Posterior vena cava (tissue), 2 donors: Measurements from ENCODE around the gene ADAM21. TPM values are rescaled to one million over a fixed set of nuclear protein-coding genes. Genes with fewer than 3 reads are reported as not detected.
"Not testable (repeated sequence)": the region's sequence is repeated elsewhere in the genome, so short reads cannot be mapped to it uniquely, and the experiment has no call there.

Source experiments
- DNase-seq: peaks from one replicate; pipeline ENCODE4 v3.0.0-alpha.2; 2020; ENCODE audit warnings: low spot score
- intact Hi-C, 2 donors: fragments of 100-400 bp; cut with DNase I; formaldehyde crosslinking; loops; one replicate each; pipeline versions ENCODE4 v1.14.1 to v1.14.2; 2022 to 2023
- long read RNA-seq, 2 donors: library from polyadenylated mRNA; unstranded; transcript quantifications; one replicate each; pipeline ENCODE4 v2.0.0, GENCODE V29; 2020 to 2021
- total RNA-seq, 2 donors: library from RNA; stranded (reverse); fragmentation: NEBNext Ultra II Directional; extraction: Animal tissue kit (Norgen Biotek cat#: 25700); gene quantifications; one replicate each; pipeline ENCODE4 v1.2.1, GENCODE V29; 2021
- donor health status: DM: yes; HTN: yes; CAD: no.
- donor health status: DM: yes; HTN: yes; CAD: no.

ADAM21 gene
- total RNA-seq = not detected
- long read RNA-seq, donor 1 = 0 reads
- long read RNA-seq, donor 2, partial matches to known transcripts = 0 of 1 reads
- long read RNA-seq, donor 2, other reads (novel, unspliced or antisense) = 1 of 1 reads

DNA sequence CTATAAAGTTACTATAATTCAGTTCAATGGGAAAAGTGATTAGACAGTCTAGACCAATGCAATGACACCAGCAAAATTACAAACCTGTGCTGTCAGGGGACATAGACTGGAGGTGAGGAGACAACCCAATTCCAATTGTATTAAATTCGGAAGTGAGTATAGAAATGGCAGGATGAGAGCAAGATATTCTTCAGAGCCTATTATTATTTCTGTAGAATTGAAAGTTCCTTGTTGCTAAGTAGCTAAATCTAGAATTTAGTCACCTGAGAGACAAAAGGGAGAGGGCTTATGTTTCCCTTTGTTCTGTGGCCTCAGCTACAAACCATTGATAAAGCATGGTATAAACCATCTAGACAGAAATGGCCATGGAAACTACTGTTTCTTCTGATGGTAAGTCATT, at the start of gene ADAM21:
TSS of gene ADAM21 (plus strand) at position 301 of the 400 bp plus-strand sequence. CDS start 5,326 bp downstream, outside the sequence.
- intact Hi-C loops = no loop called here
- DNase-seq = no peak

DNA sequence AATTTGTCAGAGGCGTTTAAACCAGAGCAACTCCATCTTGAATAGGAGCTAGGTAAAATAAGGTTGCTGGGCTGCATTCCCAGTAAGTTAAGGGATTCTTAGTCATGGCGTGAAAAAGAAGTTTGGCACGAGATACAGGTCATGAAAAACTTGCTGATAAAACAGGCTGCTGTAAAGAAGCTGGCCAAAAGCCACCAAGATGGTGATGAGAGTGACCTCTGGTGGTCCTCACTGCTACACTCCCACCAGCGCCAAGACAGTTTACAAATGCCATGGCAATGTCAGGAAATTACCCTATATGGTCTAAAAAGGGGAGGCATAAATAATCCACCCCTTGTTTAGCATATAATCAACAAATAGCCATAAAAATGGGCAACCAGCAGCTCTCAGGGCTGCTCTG, 48.6 kb upstream of the ADAM21 start:
- intact Hi-C loops, DNase-seq: not testable (repeated sequence)

DNA sequence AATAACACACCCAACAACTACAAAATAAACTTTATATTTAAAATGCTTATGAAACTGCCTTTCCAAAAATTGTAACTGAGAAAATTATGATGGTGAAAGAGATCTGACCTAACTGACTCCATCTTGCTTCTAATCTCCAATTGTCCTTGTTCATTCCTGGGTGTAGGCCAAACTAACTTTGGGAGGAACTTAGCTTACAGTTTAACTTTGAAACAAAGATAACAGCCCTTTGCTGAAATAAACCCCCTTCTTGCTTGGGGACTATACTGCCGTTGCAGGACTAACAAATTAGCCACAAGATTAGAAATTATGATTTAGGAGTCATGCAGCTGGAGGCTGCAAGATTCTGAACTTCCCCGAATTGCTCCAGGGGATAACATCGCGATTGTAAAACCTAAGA, 45.8 kb upstream of the ADAM21 start:
- intact Hi-C loops, DNase-seq: not testable (repeated sequence)

DNA sequence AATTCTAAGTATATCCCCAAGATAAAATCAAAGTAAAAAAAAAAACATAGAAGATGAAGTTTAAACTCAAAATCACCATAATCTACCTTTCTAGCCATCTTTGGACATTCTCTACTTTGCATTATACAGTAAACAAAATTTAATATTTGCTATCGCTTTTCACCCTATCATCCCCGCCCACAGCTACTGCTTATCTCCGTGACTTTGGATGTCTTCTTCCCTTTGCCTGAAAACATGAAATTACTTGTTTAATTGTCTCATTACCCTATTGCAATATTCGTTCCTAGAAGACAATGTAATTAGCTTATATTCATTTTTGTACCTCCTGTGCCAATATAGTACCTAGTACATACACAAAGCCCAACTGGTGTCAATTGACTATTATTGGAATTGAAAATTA, 44.4 kb upstream of the ADAM21 start:
- no peak for DNase-seq
- intact Hi-C loops = no loop called here

DNA sequence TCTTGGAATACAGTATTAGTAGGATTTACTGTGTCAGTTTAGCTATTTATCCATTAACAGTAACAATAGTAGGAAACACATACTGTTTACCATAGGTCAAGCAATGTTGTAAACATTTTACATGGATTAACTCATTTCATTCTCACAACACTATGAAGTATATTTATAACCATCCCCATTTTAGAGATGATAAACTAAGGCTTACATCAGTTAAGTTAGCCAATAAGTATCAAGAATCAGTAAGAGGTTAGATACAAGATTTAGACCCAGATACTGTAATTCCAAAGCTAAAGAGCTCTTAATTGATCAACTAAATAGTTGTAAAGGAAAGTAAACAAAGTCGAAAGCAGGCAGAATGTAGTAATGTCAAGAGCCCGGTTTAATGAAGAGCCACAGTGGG, 36.2 kb upstream of the ADAM21 start:
- no peak for DNase-seq
- intact Hi-C loops = no loop called here

DNA sequence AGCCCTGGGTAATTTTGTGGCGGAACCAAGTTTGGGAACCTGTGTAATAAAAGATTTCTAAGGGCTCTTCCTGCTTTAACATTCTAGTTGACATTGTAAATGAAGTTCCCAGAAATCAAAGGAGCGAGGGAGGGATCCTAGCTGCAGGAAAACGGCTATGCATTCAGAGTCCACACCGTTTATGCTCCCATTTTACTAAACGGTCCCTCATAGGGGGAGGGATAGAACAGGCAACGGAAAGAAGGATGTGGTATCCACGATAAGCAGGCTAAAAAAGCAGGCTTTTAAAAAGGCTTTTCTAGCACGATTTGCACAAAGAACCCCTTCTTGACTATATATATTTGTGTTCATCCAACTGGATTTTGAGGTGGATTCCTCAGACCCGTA, 35.6 kb upstream of the ADAM21 start:
- DNase-seq = no peak
- intact Hi-C loops = no loop called here

DNA sequence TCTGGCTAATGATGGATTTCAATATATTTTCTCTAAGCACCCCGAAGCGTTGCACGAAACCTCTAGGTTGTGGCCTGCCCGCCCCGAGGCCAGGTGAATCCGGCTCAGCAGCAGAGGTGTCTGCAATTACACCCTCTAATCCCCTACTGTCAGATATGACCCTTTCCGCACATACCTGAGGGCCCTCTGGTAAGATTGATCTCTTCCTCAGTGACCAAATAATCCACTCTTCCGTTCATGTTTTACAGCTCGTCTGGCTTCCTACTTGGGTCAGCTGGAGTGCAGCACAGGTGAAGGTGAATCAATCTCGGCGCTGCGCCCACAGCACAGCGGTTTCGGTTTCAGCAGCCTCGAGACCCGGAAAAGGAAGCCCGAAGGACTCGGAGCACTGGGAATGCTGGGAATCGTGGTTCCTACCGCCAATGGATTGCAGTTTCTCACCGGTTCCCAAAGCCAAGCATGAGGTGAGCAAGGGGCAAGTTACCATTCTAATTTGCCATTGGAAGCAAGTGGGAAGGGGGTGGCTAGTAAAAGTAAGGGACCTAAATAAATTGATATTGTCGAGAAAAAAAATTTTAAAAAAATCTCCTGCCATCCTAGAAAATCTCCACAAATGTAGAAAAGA, 35.1 kb upstream of the ADAM21 start, which contains the start of gene SYNJ2BP:
TSS of gene SYNJ2BP (minus strand) at position 366 of the 625 bp plus-strand sequence. CDS start at position 239, 127 bp downstream.
- no peak for DNase-seq
- intact Hi-C loops = no loop called here

DNA sequence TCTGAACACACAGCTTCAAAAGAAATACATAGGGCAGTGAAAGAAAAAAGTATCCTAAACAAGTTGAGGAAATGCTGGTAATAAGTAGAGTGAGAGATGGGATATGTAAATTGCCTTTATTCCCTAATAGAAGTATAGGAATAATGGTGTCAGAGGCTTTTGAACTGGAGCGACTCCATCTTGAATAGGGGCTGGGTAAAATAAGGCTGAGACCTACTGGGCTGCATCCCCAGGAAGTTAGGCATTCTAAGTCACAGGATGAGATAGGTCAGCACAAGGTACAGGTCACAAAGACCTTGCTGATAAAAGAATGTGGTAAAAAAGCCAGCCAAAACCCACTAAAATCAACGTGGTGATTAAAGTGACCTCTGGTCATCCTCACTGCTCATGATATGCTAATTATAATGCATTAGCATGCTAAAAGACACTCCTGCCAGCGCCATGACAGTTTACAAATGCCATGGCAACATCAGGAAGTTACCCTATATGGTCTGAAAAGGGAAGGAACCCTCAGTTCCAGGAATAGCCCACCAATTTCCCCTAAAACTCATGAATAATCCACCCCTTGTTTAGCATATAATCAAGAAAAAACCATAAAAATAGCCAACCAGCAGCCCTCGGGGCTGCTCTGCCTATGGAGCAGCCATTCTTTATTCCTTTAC, 32.6 kb upstream of the ADAM21 start:
- intact Hi-C loops = not testable (repeated sequence)

DNA sequence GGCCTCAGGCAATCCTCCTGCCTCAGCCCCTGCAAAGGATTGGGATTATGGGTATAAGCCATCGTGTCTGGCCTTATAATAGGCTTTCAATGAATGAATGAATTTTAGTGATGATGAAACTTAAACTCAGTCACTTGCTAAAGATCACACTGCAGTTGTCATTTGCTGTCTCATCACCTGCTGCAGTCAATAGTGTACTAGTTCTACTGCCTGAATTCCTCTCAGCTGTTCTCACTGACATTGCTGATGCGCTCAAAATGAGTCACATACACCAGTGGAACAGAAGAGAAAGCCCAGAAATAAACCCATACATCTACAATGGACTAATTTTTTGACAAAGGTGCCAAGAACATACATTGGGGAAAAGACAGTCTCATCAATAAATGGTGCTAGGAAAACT, 29.4 kb upstream of the ADAM21 start:
- intact Hi-C loops = no loop called here
- DNase-seq = no peak

More for the DNA sequence above, 32.6 kb upstream of the ADAM21 start:
- DNase-seq = not testable (repeated sequence)

DNA sequence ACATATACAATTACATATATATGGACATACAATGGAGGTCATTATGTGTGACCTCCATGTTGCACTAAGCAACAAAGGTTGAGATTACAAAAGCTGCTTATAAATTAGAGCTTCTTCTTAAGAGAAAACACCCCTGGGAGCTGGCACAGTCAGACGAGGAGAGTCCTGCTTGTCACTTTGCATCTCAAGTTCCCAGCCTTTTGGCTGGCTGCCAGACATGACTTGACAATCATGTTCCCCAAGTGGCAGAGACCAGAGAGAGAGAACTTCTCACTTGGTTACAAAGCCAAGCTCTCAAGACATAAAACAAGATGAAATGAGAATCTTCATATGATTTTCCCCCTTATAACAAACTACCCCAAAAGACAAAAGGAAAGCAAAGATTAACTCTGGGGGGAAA, 26.6 kb upstream of the ADAM21 start:
- intact Hi-C loops = no loop called here
- DNase-seq = no peak

DNA sequence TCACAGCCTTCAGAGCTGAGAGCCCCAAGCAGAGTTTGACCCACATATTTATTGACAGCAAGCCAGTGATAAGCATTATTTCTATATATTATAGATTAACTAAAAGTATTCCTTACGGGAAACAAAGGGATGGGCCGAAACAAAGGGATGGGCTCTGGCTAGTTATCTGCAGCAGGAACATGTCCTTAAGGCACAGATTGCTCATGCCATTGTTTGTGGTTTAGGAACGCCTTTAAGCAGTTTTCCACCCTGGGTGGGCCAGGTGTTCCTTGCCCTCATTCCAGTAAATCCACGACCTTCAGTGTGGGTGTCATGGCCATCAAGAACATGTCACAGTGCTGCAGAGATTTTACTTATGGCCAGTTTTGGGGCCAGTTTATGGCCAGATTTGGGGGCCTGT, 25.4 kb upstream of the ADAM21 start:
- intact Hi-C loops, DNase-seq: not testable (repeated sequence)

DNA sequence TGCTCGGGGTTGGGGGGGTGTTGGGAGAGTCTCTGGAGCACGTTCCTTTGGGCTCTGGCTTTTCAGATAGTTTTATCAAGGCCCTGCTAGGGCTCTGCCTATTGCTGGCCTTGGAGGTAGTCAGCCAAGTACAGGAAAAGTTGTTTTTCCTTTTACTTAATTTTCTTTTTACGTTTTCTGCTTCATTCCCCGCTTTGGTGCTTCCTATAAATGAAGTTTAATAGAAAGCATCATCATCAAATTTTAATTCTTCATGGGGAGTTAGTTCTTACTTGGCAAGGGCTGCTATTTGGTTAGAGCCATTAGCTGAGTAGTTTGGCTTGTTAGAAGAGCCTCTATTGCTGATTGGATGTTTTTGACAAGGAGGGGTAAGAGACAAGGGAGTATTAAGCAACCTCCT, 15.1 kb upstream of the ADAM21 start:
- intact Hi-C loops = no loop called here

DNA sequence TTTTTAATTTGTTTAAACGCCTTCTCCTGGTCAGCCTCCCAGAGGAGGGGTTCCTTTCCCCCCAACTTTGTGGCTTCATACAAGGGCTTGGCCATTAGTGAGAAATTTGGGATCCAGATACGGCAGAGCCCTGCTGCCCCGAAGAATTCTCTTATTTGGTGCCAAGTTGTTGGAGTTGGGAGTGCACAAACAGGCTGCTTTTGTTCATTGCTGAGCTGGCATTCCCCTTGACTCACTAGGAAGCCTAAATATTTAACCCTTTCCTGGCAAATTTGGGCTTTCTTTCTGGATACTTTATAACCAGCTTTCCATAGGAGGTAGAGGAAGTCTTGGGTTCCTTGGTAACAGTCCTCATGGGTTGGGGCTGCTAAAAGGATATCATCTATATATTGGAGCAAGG, 10.3 kb upstream of the ADAM21 start:
- intact Hi-C loops = no loop called here
- DNase-seq = no peak

More for the DNA sequence above, 15.1 kb upstream of the ADAM21 start:
- no peak for DNase-seq

DNA sequence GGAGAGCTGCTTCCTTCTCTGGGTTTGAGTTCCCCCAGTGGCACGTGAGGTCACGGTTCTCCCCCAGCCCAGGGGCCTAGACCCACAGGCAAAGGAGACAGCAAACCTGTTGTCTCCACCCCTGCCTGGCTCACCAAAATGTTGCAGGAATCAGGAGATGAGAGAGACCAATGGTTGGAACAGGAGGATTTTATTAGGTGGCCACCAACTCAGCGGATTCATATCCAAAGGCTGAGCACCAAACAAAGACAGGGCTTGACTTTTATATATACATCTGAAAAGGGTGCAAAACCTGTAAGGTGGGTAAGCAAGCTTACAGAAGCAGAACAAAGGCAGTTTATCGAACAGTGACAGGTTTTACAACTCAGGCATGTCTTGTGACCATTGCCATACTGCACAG, 9.2 kb upstream of the ADAM21 start:
- no peak for DNase-seq
- intact Hi-C loops = no loop called here

DNA sequence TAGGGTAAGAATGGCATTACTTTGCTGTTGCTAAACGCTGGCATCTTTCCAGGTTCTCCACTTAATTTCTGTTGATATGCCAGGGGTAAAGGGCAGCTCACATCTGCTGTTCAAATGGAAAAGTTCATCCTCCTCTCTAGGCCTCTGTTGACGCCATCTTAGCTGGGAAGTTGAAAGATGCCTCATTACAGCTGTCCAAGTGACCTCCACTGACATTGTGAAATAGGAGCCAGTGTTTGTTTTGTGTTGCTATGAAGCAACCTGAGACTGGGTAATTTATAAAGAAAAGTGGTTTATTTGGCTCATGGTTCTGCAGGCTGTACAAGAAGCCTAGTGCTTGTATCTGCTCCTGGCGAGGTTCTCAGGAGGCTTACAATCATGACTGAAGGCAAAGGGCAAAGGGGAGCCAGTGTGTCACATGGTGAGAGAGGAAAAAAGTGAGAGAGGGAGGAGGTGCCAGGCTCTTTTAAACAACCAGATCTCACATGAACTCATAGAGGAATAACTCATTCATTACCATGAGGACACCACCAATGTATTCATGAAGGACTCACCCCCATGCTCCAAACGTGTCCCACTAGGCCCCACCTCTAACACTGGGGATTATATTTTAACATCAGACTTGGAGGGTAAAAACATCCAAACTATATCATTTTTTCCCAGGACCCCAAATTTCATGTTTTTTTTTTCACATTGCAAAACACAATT, 3.2 kb upstream of the ADAM21 start:
- DNase-seq = no peak
- intact Hi-C loops = no loop called here

DNA sequence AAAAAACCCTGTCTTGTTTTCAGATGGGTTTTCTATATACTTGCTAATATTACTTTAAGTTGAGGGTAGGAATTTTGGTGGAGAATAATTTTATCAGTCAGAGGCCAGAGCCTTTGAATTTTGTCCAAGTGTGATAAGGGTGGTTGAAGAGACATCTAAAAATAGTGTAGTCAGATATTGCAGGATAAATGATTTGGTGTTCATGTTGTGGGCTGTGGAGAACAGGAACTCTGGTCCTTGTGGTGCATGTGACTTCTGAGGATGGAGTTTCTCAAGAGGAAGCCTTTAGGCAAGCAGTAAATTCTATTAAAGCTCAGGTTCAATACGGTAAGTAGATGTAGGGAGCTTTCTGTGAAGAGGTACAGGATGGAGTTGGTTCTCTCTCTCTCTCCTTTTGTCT, 2.8 kb downstream of the ADAM21 start:
- DNase-seq = no peak
- intact Hi-C loops = no loop called here

DNA sequence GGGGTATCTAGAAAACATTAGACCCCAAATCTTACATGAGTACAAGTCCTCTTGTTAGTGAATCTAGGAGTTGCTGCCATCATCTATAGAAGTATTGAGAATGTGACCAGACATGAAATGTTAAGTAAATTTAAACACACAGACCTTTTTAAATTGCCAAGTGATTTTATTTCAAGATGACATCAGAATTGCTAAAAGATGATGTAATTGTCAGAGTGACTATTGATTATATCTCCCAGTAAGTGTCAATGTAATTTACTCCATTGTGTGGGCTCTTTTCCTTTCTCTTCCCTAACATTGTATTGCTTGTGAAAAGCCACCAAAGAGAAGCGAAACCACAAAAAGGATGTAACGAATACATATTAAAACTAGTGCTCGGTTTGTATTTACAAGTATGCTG, 16.8 kb downstream of the ADAM21 start:
- no peak for DNase-seq
- intact Hi-C loops = no loop called here

DNA sequence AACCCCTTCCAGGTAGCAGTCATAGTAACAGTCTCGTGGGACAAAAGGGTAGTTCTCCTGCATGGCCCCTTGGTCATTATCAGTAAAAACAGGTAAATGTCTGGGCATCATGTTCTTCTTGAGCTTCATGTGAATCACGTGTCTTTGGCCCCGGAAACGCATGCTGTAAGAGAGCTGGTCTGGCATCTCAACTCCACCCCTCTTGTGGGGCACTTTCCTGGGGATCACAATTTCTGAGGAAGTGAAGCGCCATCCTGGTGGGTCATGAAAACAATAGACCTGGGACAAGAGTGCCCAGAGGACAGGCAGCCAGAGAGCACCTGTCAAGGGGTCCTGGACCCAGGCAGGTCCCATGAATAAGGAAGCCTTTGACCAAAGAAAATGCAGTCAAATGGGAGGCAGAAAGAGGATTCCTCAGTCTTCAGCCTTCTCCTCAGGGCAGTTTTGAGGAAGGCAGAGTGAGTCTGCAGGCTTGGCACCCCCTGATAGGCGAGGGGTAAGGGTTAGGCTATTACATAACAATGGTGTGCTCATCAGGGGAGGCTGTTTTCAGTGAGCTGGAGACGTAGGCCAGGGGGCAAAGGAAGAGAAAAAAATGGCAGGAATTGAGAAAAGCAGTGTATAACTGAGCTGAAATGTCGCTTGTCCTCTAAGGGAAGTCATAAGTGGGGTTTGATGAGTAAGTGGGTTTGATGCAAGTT, 19.0 kb downstream of the ADAM21 start:
- intact Hi-C loops = loop anchor here in 1 of 2 donors (10.0 kb wide), 1 partner anchor 1524 kb away; no protein-coding TSS in a partner anchor
- DNase-seq = not testable (repeated sequence)
